Activated naive CD4-positive, alpha-beta T cell treated with anti-CD3 and anti-CD28 coated beads, Interleukin-2, amount 50 U/mL, for 72 hours (primary cell): ENCODE measurements around the gene ZNF564. TPM values are rescaled to one million over a fixed set of nuclear protein-coding genes. Genes with fewer than 3 reads are reported as not detected.
"Not testable (repeated sequence)": the region's sequence is repeated elsewhere in the genome, so short reads cannot be mapped to it uniquely, and the experiment has no call there.

Source experiments
- ATAC-seq, 2 donors: fragments of 150-1000 bp; cut with Tn5 transposase; 2 replicates each; pipeline ENCODE4 v1.10.0; 2021; ENCODE audit warnings: mild to moderate bottlenecking in 2 of 2, moderate library complexity in 2 of 2
- DNase-seq, 2 donors: peaks; one replicate each; pipeline ENCODE4 v3.0.0; 2021 to 2022; ENCODE audit warnings: low spot score in 2 of 2
- H3K27ac Mint-ChIP-seq, 2 donors: one replicate each; pipeline ENCODE4 v1.8.0; 2022; ENCODE audit warnings: mild to moderate bottlenecking in 2 of 2, mixed read lengths in 2 of 2
- H3K36me3 Mint-ChIP-seq, 2 donors: one replicate each; pipeline ENCODE4 v1.8.0; 2022; ENCODE audit warnings: mixed read lengths in 2 of 2
- H3K9me3 Mint-ChIP-seq, 2 donors: one replicate each; pipeline ENCODE4 v1.8.0; 2022; ENCODE audit warnings: mixed read lengths in 2 of 2
- total RNA-seq, 2 donors: library from RNA; stranded (reverse); gene quantifications; one replicate each; pipeline ENCODE4 v1.2.3, GENCODE V29; 2022

Gene ZNF564
- 10 to 100 TPM in 1 of 2 donors, 1 to 10 TPM in 1; 4.6 to 12.9 TPM for total RNA-seq

GRCh38 chr19:12551060-12551832 lies at the start of gene ZNF564:
Gene ZNF564, minus strand, starts transcription at chr19:12551482. Its CDS starts 150 bp downstream, at chr19:12551332.
- peak within 1 kb of the TSS; percentile 86 to 94 for H3K27ac Mint-ChIP-seq

DNA sequence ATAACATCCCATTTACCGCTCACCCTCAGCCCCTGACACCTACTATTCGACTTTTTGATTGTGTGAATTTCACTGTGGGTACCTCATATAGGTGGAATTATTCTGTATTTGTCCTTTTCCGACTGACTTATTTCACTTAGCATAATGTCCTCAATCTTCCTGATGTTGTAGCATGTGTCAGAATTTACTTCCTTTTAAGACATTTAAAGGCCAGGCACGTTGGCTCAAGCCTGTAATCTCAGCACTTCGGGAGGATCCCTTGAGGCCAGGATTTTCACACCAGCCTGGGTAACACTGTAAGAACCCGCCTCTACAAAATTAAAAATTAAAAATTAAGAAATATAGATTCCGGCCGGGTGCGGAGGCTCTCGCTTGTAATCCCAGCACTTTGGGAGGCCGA lies 46.3 kb upstream of the ZNF564 start:
- Mint-ChIP-seq H3K27ac (no peak overlapping the region), H3K36me3 (no peaks in the 10 kb centered on the region), H3K9me3 (no peaks in the 10 kb centered on the region)
- DNase-seq, result no peak
- ATAC-seq, result no peak

More at GRCh38 chr19:12551060-12551832, at the start of gene ZNF564:
- H3K9me3 Mint-ChIP-seq, result no peaks in the 10 kb centered on the region
- peaks cover 19 to 31% of the 10 kb centered on the region in 2 donors for H3K36me3 Mint-ChIP-seq
- DNase-seq, result peak; percentile 82 to 95
- ATAC-seq, result peak; percentile 98 to 100

- Mint-ChIP-seq H3K36me3 (no peaks in the 10 kb centered on the region), H3K9me3 (no peaks in the 10 kb centered on the region), H3K27ac (no peak overlapping the region)
- ATAC-seq (no peak), DNase-seq (no peak)
Observed at GRCh38 chr19:12596927-12597548, 45.8 kb upstream of the ZNF564 start.

DNA sequence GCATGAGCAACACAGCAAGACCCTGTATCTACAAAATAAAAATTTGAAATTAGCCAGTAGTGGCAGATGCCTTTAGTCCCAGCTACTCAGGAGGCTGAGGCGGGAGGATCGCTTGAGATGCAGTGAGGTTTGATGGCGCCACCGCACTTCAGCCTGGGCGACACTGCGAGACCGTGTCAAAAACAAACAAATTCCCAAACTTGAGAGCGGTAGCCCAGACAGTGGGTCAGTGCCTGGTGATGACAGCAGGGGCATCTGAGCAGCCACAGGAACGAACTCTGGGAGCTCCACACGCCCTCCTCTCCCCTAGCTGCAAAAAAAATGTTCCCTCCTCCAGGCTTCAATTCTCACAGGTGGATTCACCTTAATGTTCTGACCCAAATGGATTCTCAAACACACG lies 45.2 kb upstream of the ZNF564 start:
- ATAC-seq (no peak), DNase-seq (no peak)
- Mint-ChIP-seq H3K9me3 (no peaks in the 10 kb centered on the region), H3K27ac (no peak overlapping the region), H3K36me3 (no peaks in the 10 kb centered on the region)

- ATAC-seq (no peak), DNase-seq (no peak)
- Mint-ChIP-seq H3K36me3 (peaks cover 32 to 56% of the 10 kb centered on the region in 2 donors), H3K27ac (no peak overlapping the region), H3K9me3 (peaks cover 15 to 18% of the 10 kb centered on the region in 2 donors)
Observed at GRCh38 chr19:12581100-12581499, 29.8 kb upstream of the ZNF564 start.

DNA sequence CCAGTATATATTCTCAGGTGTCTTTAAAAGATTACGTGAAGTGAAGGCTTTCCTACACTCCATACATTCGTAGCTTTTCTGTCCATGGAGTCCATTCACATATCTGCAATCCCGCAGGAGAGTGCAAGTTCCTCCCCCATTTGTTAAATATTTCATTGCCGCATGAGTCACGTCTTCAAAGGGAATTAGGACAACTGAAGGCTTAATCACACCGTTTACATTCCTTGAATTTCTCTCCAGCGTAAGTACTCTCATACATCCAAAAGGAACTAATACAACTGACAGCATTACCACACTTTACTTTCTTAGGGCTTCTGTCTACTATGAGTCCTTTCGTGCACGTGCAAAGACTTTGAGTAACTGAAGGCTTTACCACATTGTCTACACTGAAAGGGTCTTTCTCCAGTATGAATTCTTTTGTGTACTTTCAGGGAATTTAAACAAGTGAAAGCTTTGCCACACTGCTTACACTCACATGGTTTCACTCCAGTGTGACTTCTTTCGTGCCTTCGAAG lies 29.0 kb upstream of the ZNF564 start:
- Mint-ChIP-seq H3K27ac (no peak overlapping the region), H3K36me3 (peaks cover 32 to 56% of the 10 kb centered on the region in 2 donors), H3K9me3 (peaks cover 15 to 18% of the 10 kb centered on the region in 2 donors)
- DNase-seq (no peak), ATAC-seq (no peak)

DNA sequence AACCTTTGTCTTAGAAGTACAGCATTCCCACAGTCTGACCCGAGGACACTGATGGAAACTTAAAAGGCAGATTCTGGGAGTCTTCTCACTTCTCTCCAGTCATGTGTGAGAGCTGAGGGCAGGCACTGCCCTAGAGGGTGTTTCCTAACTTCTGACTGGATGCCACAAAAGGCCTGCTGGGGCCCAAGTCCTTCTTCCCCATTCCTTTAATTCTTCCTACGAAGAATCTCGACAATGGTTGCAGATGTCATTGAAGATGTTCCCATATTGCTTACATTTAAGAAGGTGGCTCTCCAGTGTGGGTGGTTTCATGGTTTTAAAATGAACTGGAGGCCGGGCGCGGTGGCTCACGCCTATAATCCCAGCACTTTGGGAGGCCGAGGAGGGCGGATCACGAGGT lies 27.4 kb upstream of the ZNF564 start:
- H3K36me3 Mint-ChIP-seq, result peaks cover 32 to 54% of the 10 kb centered on the region in 2 donors
- ATAC-seq (no peak), DNase-seq (no peak)
- H3K9me3 Mint-ChIP-seq, result peaks cover 15 to 18% of the 10 kb centered on the region in 2 donors
- H3K27ac Mint-ChIP-seq, result no peak overlapping the region

DNA sequence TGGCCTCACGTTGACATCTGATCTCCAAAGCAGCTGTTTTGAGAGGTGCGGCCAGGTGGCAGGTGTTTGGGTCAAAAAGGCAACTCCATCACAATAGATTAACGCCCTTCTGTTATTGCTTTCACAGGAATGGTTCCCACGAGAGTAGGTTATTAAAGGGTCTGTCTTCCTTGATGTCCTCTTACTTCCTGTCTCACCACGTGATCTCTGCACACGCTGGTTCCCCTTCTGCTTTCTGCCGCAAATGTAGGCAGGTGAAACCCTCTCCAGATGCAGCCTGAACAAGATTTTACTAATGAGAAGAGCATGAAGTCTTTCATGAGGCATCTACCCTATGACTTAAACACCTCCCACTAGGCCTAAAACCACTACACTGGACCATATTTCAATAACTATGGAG lies 22.8 kb upstream of the ZNF564 start:
- ATAC-seq, result no peak
- peak overlapping the region; percentile 25 to 36 for H3K27ac Mint-ChIP-seq
- DNase-seq, result no peak
- no peaks in the 10 kb centered on the region for H3K9me3 Mint-ChIP-seq
- peaks cover 11 to 12% of the 10 kb centered on the region in 2 donors for H3K36me3 Mint-ChIP-seq

- H3K36me3 Mint-ChIP-seq, result no peaks in the 10 kb centered on the region
- no peak for ATAC-seq
- H3K27ac Mint-ChIP-seq, result no peak overlapping the region
- DNase-seq, result no peak
- no peaks in the 10 kb centered on the region for H3K9me3 Mint-ChIP-seq
Observed at GRCh38 chr19:12567951-12568350, 16.7 kb upstream of the ZNF564 start.

DNA sequence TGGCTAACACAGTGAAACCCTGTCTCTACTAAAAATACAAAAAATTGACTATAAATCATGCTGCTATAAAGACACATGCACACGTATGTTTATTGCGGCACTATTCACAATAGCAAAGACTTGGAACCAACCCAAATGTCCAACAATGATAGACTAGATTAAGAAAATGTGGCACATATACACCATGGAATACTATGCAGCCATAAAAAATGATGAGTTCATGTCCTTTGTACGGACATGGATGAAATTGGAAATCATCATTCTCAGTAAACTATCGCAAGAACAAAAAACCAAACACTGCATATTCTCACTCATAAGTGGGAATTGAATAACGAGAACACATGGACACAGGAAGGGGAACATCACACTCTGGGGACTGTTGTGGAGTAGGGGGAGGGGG lies 15.1 kb upstream of the ZNF564 start:
- H3K9me3 Mint-ChIP-seq, DNase-seq, H3K27ac Mint-ChIP-seq, ATAC-seq, H3K36me3 Mint-ChIP-seq: not testable (repeated sequence)

- peak; percentile 91 to 93 for ATAC-seq
- H3K36me3 Mint-ChIP-seq, result no peaks in the 10 kb centered on the region
- H3K27ac Mint-ChIP-seq, result no peak overlapping the region
- peak; percentile 89 to 98 for DNase-seq
- no peaks in the 10 kb centered on the region for H3K9me3 Mint-ChIP-seq
Observed at GRCh38 chr19:12564016-12564664, 12.9 kb upstream of the ZNF564 start.

GRCh38 chr19:12555456-12555930 lies 4.2 kb upstream of the ZNF564 start:
- H3K36me3 Mint-ChIP-seq, result peaks cover 6 to 7% of the 10 kb centered on the region in 2 donors
- no peak for ATAC-seq
- H3K27ac Mint-ChIP-seq, result no peak overlapping the region
- DNase-seq, result no peak
- no peaks in the 10 kb centered on the region for H3K9me3 Mint-ChIP-seq

DNA sequence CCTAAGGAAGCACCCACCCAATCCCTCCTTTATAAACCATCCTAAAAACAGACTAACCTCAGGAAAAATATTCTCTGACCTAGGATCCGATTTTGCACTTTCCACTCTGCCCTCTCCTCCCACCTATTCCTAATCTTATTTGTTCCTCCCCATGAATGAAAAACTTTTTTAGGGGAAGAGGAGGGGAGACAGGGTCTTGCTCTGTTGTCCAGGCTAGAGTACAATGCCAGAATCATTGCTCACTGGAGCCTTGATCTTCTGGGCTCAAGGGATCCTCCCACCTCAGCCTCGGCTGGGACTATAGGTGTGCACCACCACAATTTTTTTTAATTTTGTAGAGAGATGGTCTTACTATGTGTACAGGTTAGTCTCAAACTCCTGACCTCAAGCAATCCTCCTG lies 4.4 kb downstream of the ZNF564 start:
- H3K36me3 Mint-ChIP-seq, result peaks cover 19 to 64% of the 10 kb centered on the region in 2 donors
- no peak for ATAC-seq
- DNase-seq, result no peak
- H3K9me3 Mint-ChIP-seq, result peaks cover 0 to 18% of the 10 kb centered on the region in 2 donors
- peak overlapping the region; percentile 9 to 41 for H3K27ac Mint-ChIP-seq

- Mint-ChIP-seq H3K27ac (peak overlapping the region in 1 of 2 donors; percentile 9), H3K36me3 (peaks cover 15 to 59% of the 10 kb centered on the region in 2 donors), H3K9me3 (peaks cover 0 to 18% of the 10 kb centered on the region in 2 donors)
Observed at GRCh38 chr19:12546068-12546467, 5.2 kb downstream of the ZNF564 start.

DNA sequence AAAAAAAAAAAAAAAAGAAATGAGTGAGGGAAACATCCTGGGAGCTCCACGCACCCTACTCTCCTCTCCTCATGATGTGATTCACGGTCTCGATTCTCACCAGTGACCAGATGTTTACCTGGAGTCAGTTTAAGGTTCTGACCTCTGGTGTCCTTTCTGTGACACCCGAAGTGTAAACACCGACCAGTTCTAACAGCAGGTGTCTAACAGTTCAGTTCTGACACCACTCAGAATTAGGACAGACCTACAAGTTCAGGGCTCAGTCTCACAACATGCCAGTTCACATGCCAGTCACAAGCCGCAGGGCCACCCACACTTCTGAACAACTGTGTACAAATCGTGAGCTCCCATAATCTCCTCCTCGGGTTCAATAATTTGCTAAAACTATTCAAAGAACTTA lies 6.0 kb downstream of the ZNF564 start:
- no peak for ATAC-seq
- no peak overlapping the region for H3K27ac Mint-ChIP-seq
- H3K9me3 Mint-ChIP-seq, result peaks cover 0 to 19% of the 10 kb centered on the region in 2 donors
- H3K36me3 Mint-ChIP-seq, result peaks cover 11 to 61% of the 10 kb centered on the region in 2 donors
- DNase-seq, result no peak

More at GRCh38 chr19:12546068-12546467, 5.2 kb downstream of the ZNF564 start:
- no peak for ATAC-seq
- no peak for DNase-seq

- H3K9me3 Mint-ChIP-seq, result peaks cover 0 to 22% of the 10 kb centered on the region in 2 donors
- peaks cover 11 to 64% of the 10 kb centered on the region in 2 donors for H3K36me3 Mint-ChIP-seq
- peak overlapping the region; percentile 38 to 71 for H3K27ac Mint-ChIP-seq
- DNase-seq (no peak), ATAC-seq (peak; percentile 46 to 80)
Observed at GRCh38 chr19:12544401-12544876, 6.8 kb downstream of the ZNF564 start.
